B cell (primary cell): ENCODE measurements around the gene TMEM94. TPM values are rescaled to one million over a fixed set of nuclear protein-coding genes. Genes with fewer than 3 reads are reported as not detected.

Source experiments
- ATAC-seq: fragments of 200-7000 bp; cut with Tn5 transposase; one replicate; pipeline ENCODE4 v1.10.0; 2021; ENCODE audit warnings: low read depth, mild to moderate bottlenecking, moderate number of reproducible peaks, moderate library complexity
- CTCF ChIA-PET: fragments of 350-600 bp; sonication (Branson Sonifier 250); formaldehyde crosslinking; loops from one replicate; lab custom pipeline; 2021; ENCODE audit warnings: antibody characterized with exemption, inconsistent platforms; lab: Charles Lee
- POLR2A ChIA-PET: fragments of 350-600 bp; sonication (Branson Sonifier 250); formaldehyde crosslinking; loops from one replicate; lab custom pipeline; 2021; ENCODE audit warnings: antibody characterized with exemption; lab: Charles Lee
- DNase-seq: peaks from one replicate; pipeline ENCODE4 v3.0.0; 2013
- H2AFZ ChIP-seq: 2 replicates; pipeline ENCODE4 v1.6.1; 2012; ENCODE audit warnings: mild to moderate bottlenecking, low read depth, low read length; ENCODE audit not compliant: insufficient read depth, poor library complexity, severe bottlenecking
- H3K27ac ChIP-seq, 2 donors: 1 replicate in 1 of 2; 2 replicates in 1 of 2; pipeline ENCODE4 v1.5.1; 2012 to 2013; ENCODE audit warnings: low read length in 2 of 2, mild to moderate bottlenecking in 2 of 2, moderate library complexity in 1 of 2
- H3K27me3 ChIP-seq, 4 experiments: fragments of 200-600 bp in 1 of 4; sonication (generic) in 1 of 4; replicated peaks in 1 of 4; 1 replicate in 2 of 4; 2 replicates in 2 of 4; pipeline versions ENCODE4 v1.6.1 to v1.7.0; 2013 to 2016; ENCODE audit warnings: low read length in 3 of 4, mild to moderate bottlenecking in 2 of 4, mixed read lengths in 1 of 4, moderate library complexity in 1 of 4; ENCODE audit not compliant: insufficient read depth in 4 of 4, control insufficient read depth in 3 of 4; ENCODE audit errors: control extremely low read depth in 1 of 4
- H3K36me3 ChIP-seq, 2 experiments: replicated peaks in 1 of 2; 1 replicate in 1 of 2; 2 replicates in 1 of 2; pipeline versions ENCODE4 v1.6.1 to v1.7.1; 2013; ENCODE audit warnings: low read length in 1 of 2; ENCODE audit not compliant: insufficient read depth in 2 of 2, control insufficient read depth in 1 of 2; ENCODE audit errors: control extremely low read depth in 1 of 2, extremely low read depth in 1 of 2
- H3K4me1 ChIP-seq, 2 donors: fragments of 200-600 bp in 1 of 2; sonication (generic) in 1 of 2; 1 replicate in 1 of 2; 2 replicates in 1 of 2; pipeline versions ENCODE4 v1.5.1 to v1.6.1; 2013 to 2017; ENCODE audit warnings: low read length in 2 of 2; ENCODE audit not compliant: control insufficient read depth in 2 of 2, insufficient read depth in 2 of 2
- H3K4me2 ChIP-seq: replicated peaks from 2 replicates; pipeline ENCODE3; 2012; ENCODE audit warnings: mild to moderate bottlenecking, low read depth, low read length; ENCODE audit not compliant: poor library complexity, severe bottlenecking
- H3K4me3 ChIP-seq, 5 experiments: fragments of 200-600 bp in 1 of 5; sonication (generic) in 1 of 5; 1 replicate in 3 of 5; 2 replicates in 2 of 5; pipeline versions ENCODE4 v1.5.1 to v1.7.0; 2011 to 2016; ENCODE audit warnings: low read length in 4 of 5, mild to moderate bottlenecking in 4 of 5, low read depth in 2 of 5, control low read depth in 1 of 5, moderate library complexity in 1 of 5; ENCODE audit not compliant: insufficient read depth in 1 of 5; ENCODE audit errors: control extremely low read depth in 1 of 5, extremely low read depth in 1 of 5
- H3K79me2 ChIP-seq: fragments of 200-600 bp; sonication (generic); one replicate; pipeline ENCODE4 v1.6.0; 2016; ENCODE audit warnings: low read length; ENCODE audit not compliant: control insufficient read depth, insufficient read depth
- H3K9ac ChIP-seq: fragments of 200-600 bp; sonication (generic); 2 replicates; pipeline ENCODE4 v1.6.1; 2017; ENCODE audit warnings: mild to moderate bottlenecking, low read length, moderate library complexity
- H3K9me3 ChIP-seq, 3 donors: one replicate each; pipeline versions ENCODE4 v1.6.1 to v1.7.1; 2013; ENCODE audit warnings: low read length in 2 of 3; ENCODE audit not compliant: control insufficient read depth in 2 of 3, insufficient read depth in 1 of 3; ENCODE audit errors: control extremely low read depth in 1 of 3
- H4K20me1 ChIP-seq: 2 replicates; pipeline ENCODE4 v1.6.0; 2012; ENCODE audit warnings: mild to moderate bottlenecking, low read length; ENCODE audit not compliant: insufficient read depth, control insufficient read depth, poor library complexity, severe bottlenecking
- H3K27ac Mint-ChIP-seq: one replicate; pipeline ENCODE4 v1.8.0; 2021; ENCODE audit warnings: mixed read lengths
- H3K27me3 Mint-ChIP-seq: one replicate; pipeline ENCODE4 v1.8.0; 2021; ENCODE audit warnings: mixed read lengths
- H3K4me1 Mint-ChIP-seq: one replicate; pipeline ENCODE4 v1.8.0; 2021; ENCODE audit warnings: mixed read lengths
- H3K4me3 Mint-ChIP-seq: one replicate; pipeline ENCODE4 v1.8.0; 2021; ENCODE audit warnings: mixed read lengths
- H3K9me3 Mint-ChIP-seq: one replicate; pipeline ENCODE4 v1.8.0; 2022; ENCODE audit warnings: mixed read lengths; ENCODE audit not compliant: insufficient read depth
- CTCF ChIP-seq: fragments of 200-600 bp; IDR thresholded peaks from one replicate; pipeline ENCODE4 v1.8.0; 2022; ENCODE audit warnings: antibody characterized with exemption, mild to moderate bottlenecking
- EZH2 ChIP-seq: IDR thresholded peaks from 2 replicates; pipeline ENCODE4 v1.6.1; 2012; ENCODE audit warnings: borderline replicate concordance, low read depth, mild to moderate bottlenecking, moderate library complexity, low read length; ENCODE audit not compliant: insufficient read depth, poor library complexity, severe bottlenecking
- WGBS: methylation state at CpG from one replicate; pipeline ENCODE4 v1.1.5; 2013; ENCODE audit warnings: missing lambda C conversion rate; ENCODE audit not compliant: insufficient coverage; 5-methylcytosine and 5-hydroxymethylcytosine counted together
- intact Hi-C: fragments of 100-400 bp; cut with micrococcal nuclease; formaldehyde crosslinking; loops from one replicate; pipeline ENCODE4 v1.10.0; 2022
- polyA plus RNA-seq: library from polyadenylated mRNA; depleted of rRNA; stranded (reverse); fragments of >200 nt; gene quantifications from 2 replicates; pipeline ENCODE4 v1.2.3, GENCODE V29; 2012
- total RNA-seq, 2 donors: library from RNA; stranded (reverse); fragments of 120-200 nt in 1 of 2; gene quantifications; 1 replicate in 1 of 2; 2 replicates in 1 of 2; pipeline versions ENCODE4 v1.2.3 to v1.2.4, GENCODE V29; 2013 to 2022

The TMEM94 gene
- total and polyA plus RNA-seq, 2 donors (not counting 1 experiment from before 2014, with no cell fraction given) = 139 to 158 TPM

DNA sequence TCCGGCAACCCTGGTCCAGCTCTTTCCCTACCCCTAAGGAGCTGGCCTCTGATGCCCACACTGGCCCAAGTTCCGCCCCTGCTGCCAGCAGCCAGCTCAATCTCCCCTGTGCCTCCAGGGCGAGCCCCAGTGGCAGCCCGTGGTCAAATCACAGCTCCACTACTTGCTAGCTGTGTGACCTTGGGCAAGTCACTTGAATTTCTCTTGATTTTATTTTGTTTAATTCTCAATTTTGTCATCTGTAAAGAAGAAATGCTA, 48.6 kb downstream of the TMEM94 start:
- no peak overlapping the region for H3K27ac Mint-ChIP-seq
- Histone ChIP-seq H3K79me2 (no peaks in the 10 kb centered on the region), H4K20me1 (no peaks in the 10 kb centered on the region), H3K36me3 (no peaks in the 10 kb centered on the region), H3K9me3 (no peaks in the 10 kb centered on the region), H3K27me3 (no peaks in the 10 kb centered on the region), H3K4me3 (no peak overlapping the region), H2AFZ (no peak overlapping the region), H3K4me1 (peaks cover 0 to 7% of the 10 kb centered on the region in 2 donors), H3K9ac (no peak overlapping the region), H3K4me2 (no peak overlapping the region), H3K27ac (no peak overlapping the region)
- no peak overlapping the region for H3K4me3 Mint-ChIP-seq
- ATAC-seq (no peak), DNase-seq (no peak)
- H3K4me1 Mint-ChIP-seq = no peaks in the 10 kb centered on the region
- ChIA-PET POLR2A (no interaction called here), CTCF (interaction anchor here (1.0 to 2.9 kb wide), 8 partner anchors 10 to 245 kb away, joined by 3 to 10 read pairs (median 6); partner anchors contain the start of genes LLGL2, MYO15B and TSEN54)
- no peaks in the 10 kb centered on the region for H3K9me3 Mint-ChIP-seq
- intact Hi-C loops = loop anchor here (2.0 kb wide), 1 partner anchor 78 kb away; no protein-coding TSS in a partner anchor
- H3K27me3 Mint-ChIP-seq = no peaks in the 10 kb centered on the region
- no peak for TF ChIP-seq CTCF
- TF ChIP-seq EZH2 = no peak
- WGBS = 100% methylated on average over 1 of the region's 4 CpGs

DNA sequence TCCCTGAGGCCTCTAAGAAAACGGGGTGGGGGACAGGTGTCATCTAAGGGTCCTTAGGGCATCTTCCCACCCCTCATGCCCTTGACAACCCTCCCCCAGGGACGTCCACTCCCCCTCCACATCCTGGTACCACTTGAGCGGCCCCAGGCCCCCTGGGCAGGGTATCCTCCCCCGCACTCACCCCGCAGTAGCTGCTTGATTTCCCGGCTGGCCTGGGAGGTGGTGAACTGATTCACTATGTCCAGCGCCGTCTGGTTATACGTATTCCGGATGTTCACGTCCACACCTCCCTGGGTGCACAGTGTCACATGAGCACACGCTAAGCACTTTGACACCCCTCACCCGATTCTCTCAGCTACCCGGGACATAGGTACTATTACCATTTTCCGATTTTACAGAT, 49.2 kb downstream of the TMEM94 start:
- Mint-ChIP-seq H3K4me1 (no peaks in the 10 kb centered on the region), H3K9me3 (no peaks in the 10 kb centered on the region), H3K27me3 (no peaks in the 10 kb centered on the region), H3K27ac (no peak overlapping the region), H3K4me3 (no peak overlapping the region)
- no peak for ATAC-seq
- Histone ChIP-seq H3K36me3 (no peaks in the 10 kb centered on the region), H3K4me3 (no peak overlapping the region), H3K4me1 (peaks cover 0 to 7% of the 10 kb centered on the region in 2 donors), H3K4me2 (no peak overlapping the region), H3K27ac (no peak overlapping the region), H2AFZ (no peak overlapping the region), H4K20me1 (no peaks in the 10 kb centered on the region), H3K9ac (no peak overlapping the region), H3K27me3 (no peaks in the 10 kb centered on the region), H3K9me3 (no peaks in the 10 kb centered on the region), H3K79me2 (no peaks in the 10 kb centered on the region)
- intact Hi-C loops = loop anchor here (2.0 kb wide), 1 partner anchor 79 kb away; no protein-coding TSS in a partner anchor
- ChIA-PET CTCF (interaction anchor here (0.6 to 2.9 kb wide), 7 partner anchors 11 to 244 kb away, joined by 3 to 9 read pairs (median 4); partner anchors contain the start of genes MYO15B and TSEN54), POLR2A (no interaction called here)
- no peak for TF ChIP-seq EZH2
- no peak for TF ChIP-seq CTCF
- no peak for DNase-seq
- 92% methylated on average over 13 of the region's 15 CpGs for WGBS
